Occipital lobe (tissue), 2 donors: ENCODE measurements around the gene TSPAN11. TPM values are rescaled to one million over a fixed set of nuclear protein-coding genes. Genes with fewer than 3 reads are reported as not detected.
A peak's percentile ranks its signal among the peaks of the same experiment; 100 is the strongest.
"Not testable (repeated sequence)": the region's sequence is repeated elsewhere in the genome, so short reads cannot be mapped to it uniquely, and the experiment has no call there.

Source experiments
- DNase-seq: peaks from one replicate; lab custom pipeline; 2025; lab: John Stamatoyannopoulos, UW
- total RNA-seq: library from RNA; depleted of rRNA; stranded (reverse); fragments of >200 nt; gene quantifications from one replicate; pipeline ENCODE4 v1.2.3, GENCODE V29; 2014

The TSPAN11 gene
- total RNA-seq, 1 donor from 2014 or later: 4.8 TPM

DNA sequence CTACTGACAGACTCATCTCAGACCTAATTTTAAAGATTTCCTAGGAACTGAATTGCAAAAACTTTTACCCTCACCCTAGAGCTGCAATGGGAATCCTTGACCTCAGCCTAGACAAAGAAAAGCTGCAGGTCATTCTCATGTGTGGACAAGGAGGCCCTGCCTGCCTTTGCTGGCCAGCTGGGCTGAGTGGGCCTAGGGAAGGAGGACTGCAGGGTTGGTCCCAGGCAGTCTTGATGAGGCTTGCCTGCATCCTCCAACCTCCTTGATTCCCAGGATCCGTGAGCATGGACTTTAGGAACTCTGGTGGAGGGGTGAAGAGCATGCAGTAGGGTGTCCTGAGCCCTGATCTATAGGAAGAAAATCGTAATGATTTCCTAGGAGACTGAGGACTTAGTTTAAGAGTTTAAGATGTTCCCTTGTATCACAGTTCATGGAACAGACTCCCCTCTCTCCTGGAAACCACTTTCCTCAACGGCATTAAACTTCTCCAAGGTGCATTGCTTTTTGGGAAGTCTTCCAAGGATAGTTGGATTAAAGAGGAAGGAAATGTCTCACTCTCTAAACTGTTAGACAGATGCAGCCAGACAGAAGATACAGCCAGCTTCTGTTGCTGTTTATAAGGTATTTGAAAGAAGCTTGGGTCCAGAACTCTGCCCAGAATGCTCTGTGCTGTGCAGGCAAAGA lies 91.7 kb downstream of the TSPAN11 start:
- no peak for DNase-seq

DNA sequence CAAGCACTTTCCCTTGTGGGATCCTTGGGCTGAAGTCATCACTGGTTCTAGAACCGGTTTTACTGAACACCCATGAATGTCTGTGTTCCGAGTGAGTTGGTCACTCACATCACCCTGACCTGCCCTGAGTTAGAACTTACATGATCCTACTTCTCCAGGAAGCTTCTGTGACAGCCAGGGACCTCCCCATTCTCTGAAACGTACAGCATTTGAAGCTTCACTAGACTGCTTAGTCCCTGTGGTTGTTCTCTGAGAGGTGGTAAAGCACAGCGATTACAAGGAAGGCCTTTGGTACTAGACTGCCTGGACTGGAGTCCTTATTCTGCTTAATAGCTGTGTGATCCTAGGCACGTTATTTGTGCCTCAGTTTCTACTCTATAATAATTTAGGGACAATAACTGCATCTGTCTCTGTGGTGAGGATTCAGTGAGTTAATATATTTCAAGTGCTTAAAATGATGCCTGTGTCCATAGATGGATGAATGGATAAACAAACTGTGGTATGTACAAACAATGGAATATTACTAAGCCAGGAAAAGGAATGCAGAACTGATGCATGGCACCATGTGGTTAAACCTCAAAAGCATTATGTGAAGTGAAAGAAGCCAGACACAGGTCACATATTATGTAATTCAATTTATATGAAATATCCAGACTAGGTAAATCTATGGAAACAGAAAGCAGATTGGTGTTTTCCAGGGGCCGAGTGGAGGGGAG lies 92.4 kb downstream of the TSPAN11 start:
- DNase-seq: no peak

DNA sequence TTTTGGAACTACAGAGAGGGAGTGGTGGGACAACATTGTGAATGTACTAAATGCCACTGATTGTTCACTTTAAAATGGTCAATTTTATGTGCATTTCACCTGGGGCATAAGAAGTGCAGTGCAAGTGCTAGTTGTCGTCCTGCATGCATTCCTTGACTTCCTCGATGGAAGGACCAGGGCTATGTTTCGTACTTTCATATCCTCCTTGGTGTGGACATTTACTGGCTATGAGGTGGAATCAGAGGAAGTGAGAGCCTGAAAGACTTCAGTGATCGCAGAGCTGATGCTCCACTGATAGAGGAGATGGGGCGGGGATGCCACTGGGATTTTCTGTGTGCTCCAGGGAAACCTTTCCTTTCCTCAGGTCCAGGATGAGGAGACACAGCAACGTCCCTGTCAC lies 93.0 kb downstream of the TSPAN11 start:
- DNase-seq: no peak

DNA sequence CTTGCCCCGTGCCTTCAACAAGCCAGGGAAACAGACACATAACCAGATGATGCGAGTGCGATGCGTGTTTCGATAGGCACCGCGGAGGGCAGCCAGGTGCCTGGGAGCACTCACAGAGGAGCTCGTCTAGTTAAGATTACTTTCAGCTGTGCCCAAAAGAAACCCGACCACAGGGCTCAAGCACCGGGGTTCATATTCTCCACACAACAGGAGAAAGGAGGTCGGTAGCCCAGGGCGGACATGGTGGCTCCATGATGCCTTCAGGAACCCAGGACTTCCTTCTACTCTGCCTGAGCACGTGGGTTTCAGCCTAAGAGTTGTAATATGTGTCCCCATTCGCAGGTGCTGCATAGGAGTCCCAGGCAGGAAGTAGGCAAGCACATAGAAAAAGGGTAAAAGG lies 93.4 kb downstream of the TSPAN11 start:
- no peak for DNase-seq

DNA sequence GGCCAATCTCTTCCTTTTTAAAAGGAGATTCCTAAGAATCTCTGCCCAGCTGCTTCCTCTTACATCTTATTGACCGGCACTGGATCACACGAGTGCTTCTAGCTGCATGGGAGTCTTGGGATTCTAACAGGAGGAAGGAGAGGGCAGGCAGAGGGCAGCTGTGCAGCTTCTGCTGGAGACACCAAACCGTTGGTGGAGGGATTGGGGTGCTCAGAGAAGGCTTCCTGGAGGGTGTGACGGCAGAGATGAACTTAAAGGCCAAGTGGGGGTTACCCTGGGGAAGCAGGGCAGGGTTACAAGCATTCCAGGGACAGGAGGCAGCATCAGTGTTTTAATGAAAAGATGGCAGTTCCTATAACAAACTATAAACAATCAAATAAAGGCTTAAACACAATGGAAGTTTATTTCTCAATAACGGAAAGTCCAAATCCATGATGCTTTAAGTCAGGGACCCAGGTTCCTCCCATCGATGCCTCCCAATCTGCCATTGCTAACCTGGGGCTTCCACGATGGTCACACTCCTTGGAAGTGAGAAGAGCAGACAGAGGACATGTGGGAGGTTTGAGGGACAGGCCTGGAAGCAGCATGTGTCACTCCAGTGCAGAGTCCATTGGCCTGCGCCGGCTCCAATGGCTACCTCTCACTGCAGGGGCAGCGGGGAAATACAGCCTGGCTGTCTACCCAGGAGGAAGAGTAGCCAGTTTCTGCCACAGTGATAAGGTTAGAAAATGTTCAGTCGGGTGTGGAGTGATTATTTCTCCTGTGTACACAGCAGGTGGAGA lies 94.0 kb downstream of the TSPAN11 start:
- DNase-seq: no peak

DNA sequence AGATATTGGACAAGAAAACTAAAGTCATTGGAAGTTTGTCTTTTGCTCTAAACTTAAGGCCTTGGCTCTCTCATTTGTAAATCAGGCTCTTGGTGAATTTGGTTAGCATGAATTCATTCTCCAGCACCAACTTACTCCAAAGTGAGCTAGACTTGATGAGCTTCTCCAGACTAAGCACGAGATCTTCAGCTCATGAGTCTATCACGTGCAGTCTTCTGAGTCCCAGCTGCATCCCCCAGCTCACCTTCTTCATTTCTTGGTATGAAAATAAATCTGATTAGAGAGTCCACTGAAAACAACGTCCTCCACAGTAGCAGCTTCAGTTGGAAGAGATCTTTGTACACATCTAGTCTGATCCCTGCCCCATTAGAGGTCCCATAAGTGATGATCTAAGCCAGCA lies 94.6 kb downstream of the TSPAN11 start:
- no peak for DNase-seq

DNA sequence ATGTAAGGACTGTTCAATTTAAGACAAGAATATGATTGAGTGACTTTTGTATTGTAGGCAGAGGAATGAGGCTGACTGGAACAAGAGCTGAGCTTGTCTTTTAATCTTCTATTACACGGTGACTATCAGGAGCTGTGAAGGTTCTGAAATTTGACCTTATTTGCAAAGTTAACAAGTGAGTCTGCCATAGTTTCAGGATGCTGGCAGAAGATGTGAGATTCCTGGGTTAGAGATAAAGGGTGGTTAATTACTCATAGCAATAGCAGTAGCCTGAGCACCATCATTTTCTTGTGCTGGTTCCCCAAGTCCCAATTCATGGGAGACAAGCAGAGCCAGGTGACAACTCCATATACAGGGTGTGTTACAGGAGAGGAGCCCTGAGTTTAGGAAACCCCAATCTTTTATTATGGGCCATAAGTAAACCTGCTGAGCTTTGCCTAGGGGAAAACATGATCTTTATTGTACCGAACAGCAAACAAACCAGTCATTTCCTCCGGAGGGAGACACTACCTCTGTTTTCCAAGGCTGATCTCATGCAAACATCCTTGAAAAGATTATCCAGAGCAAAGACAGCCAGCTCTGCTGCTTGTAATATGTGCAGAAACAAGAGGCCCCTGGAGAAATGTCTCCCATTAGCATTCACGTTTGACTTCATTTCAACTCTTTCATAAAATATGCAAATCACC lies 95.4 kb downstream of the TSPAN11 start:
- no peak for DNase-seq

DNA sequence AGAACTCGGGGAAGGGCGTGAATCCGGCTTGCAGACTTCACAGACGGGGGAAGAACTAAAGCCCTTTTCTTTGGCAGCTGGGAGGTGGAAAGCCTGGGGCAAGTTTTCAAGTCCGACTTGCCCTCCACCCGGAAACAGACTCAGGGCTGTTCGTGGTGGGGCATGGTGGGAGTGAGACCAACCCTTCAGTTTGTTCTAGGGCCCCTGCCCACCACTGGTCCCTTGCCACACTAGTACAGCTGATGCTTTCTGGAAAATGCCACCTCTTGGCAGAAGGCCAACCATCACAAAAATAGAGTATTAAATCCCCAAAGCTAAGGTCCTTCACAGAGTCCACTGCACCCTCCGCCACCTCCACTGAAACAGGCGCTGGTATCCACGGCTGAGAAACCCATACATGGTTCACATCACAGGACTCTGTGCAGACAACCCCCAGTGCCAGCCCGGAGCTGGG lies 96.8 kb downstream of the TSPAN11 start:
- DNase-seq: no peak

DNA sequence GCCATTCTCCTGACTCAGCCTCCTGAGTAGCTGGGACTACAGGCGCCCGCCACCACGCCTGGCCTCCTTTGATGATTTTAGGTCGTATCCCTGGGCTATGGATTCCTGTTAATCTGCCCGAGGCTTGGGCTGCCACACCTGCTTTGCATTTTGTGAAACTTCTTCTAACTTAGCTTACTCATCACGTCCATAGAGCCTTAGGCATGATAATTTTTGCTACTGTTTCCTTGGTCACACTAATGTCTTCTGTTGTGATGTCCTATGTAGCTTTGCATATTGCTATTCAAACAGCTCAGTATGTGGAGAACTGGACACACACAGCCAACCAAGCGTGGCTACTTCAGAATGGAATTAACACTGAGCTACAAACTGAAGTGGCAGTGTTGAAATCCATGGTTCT lies 99.7 kb downstream of the TSPAN11 start:
- no peak for DNase-seq

DNA sequence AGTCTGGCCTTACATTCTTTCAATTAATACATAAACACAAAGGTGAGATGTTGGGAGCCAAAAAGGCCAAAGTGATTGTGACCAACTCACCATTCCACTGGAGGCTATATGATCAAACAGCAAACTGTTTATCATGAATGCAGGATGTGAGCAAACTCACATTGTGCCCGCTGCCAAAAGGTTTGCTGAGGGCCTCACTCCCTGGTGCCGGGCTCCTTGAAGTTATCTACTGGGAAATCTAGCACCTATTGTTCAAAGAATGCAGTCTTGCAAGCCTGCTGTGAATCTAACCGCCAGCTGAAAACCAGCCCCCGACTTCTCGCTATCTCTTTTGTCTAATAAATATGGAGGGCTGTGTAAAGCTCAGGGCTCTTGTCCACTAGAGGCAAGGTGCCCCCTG lies 100.5 kb downstream of the TSPAN11 start:
- not testable (repeated sequence) for DNase-seq

DNA sequence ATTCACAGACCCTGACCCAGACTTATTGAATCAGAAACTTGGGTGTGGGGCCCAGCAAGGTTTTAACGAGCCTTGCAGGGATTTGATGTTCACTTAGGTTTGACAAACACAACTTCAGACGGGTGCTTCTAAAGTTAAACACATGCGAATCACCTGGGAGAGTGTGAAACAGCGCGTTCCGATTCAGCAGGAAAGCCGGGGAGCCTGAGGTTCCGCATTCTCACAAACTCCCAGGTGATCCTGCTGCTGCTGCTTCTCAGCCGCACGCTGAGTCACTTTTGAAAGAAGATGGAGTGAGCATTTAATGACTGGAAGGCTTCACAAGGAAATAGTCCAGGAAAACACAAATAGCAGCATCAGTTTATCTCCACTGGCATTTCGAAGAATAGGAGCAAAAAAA lies 102.9 kb downstream of the TSPAN11 start:
- DNase-seq: no peak

DNA sequence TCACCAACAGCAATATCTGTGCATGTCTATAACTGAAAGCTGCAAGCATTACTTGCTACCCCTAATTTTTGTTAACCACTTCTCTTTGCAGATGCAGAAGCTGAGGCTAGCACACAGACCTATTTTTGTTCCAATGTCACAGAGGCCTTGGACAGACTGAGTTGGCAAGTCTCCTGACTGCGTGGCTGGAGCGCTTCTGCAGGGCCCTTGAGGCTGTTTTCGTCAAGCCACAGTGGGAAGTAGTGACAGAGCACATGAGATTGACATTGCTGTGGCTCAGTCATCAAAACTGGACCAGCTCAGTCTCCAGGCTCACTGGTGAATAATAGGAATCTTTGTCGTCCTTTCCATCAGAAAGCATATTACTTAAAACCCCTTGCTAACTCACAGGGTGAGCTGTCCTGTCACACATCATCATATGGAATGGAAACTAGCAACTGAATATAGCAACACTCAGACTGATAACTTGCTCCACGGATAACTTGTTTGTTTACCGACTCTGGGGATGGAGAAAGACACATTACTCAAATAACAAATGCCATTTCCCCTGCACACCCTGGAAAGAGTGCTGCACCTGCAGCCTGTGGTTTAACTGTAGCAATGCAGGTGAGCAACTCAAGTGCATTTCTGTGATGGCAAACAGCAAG lies 103.5 kb downstream of the TSPAN11 start:
- DNase-seq: peak; percentile 5

DNA sequence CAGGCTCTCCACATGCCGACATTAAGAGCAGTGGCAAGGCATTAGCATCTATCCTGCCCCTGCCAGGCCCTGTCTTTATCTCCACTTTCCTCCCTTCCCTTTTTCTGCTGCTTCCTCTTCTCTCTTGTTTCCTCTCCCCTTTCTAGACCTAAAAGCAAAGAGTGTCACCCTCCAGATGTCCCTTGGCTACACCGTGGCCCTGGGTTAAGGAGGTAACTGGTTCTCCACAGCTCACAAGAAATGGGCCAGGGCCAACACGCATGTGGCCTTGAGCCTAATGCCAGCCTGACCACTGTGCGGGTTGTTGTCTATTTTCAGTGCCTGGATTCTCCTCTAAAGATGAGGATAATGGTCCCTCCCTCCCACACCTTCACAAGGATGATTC lies 105.4 kb downstream of the TSPAN11 start:
- no peak for DNase-seq

DNA sequence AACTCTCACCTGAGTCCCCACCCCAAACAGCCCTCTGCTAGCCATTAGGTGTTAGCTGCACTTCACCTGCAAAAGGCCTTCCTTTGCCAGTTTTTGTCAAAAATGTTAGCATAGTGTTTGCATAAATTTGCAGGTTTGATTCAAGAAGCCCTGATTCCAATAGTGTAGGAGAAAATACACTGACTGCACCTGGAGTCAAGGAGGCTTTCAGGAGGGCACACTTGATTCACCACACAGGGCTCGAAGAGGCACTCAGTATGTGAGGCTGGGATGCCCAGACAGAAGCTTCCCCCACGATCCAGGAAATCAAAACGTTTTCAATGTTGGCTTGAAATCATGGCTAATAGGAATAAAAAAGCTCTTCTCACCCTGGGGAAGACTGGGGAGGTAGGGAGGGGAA lies 106.6 kb downstream of the TSPAN11 start:
- DNase-seq: no peak

DNA sequence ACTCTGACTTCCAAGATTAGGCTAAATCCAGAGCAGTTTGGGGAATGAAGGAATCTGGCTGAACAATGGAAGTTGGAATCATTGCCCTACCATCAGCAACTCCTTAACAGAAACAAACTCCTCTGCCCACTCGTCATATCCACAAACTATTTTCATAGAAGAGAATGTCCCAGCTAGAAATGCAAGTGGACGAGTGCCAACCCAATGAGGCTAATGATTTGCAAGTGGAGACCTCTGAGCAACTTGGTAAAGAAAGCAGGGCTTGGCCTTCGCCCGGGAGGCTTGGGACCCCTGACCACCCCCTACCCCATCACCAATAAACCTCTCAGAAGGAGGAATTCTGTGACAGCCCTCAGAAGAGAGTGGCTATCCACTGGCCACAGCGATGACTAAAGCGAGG lies 107.1 kb downstream of the TSPAN11 start:
- no peak for DNase-seq

DNA sequence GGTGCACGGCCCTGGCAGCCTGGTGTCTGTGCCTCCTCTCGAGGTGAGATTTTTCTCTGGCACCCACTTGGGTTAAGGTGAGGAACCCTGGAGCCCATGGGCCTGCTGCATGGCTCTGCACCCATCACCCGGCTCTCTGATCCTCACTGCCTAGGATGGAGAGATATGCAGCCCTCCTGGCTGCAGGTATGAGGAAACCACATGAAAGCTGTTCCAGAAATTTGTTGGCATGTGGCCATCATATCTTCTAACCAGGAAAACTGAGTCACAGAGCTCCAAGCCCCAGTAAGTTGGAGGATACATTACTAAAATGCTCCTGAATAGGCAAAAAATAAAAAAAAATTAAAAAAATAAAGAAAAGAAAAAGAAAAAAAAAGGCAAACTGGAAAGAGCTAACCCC lies 107.8 kb downstream of the TSPAN11 start:
- no peak for DNase-seq

DNA sequence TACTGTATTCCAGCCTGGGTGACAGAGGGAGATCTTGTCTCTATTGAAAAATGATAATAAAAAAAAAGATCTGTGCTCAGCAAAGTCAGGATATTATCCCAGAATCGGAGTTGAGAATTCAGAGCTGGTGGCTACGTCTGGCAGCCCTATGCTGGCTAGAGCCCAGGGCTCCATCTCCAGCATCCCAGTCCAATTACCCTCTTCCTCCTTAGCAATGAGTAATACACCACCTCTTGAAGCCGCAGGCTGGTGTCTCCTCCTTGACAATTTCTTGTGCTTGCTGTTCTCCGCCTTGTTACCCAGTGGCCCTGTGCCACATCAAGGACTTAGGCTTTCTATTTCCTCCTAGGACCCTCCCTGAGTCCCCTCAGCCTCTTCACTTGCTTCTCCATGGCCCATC lies 108.7 kb downstream of the TSPAN11 start:
- DNase-seq: no peak

DNA sequence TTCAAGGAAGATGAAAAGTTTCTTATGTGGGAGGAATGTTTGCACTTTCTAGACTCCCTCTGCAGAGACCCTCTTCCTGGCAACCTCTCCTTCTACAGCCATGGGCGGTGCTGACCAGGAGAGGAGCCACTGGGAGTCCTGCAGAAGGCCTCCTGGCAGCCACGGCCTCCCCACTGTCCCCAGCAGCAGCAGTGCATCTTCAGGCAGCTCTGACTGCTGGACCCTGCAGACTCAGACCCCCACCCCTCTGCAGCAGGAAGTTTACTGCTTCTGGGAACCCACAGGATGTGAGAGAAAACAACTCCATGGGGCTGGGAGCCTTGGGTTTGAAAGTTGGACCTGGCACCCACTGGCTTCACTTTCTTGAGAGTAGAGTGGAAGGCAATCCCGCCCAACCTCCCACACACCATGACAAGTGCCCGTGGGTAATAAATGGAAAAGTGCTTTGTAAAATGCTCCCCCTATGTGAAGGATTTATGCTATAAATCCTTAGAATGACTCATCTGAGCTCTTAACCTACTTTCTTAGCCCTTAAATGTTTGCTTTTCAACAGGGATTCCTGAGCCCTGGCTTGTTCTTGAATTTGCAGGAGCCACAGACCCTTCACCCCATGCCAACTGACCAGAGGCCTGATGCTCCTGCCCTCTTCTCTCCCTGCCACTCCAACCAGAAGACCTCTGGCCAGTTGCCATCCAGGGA lies 109.6 kb downstream of the TSPAN11 start:
- DNase-seq: no peak

DNA sequence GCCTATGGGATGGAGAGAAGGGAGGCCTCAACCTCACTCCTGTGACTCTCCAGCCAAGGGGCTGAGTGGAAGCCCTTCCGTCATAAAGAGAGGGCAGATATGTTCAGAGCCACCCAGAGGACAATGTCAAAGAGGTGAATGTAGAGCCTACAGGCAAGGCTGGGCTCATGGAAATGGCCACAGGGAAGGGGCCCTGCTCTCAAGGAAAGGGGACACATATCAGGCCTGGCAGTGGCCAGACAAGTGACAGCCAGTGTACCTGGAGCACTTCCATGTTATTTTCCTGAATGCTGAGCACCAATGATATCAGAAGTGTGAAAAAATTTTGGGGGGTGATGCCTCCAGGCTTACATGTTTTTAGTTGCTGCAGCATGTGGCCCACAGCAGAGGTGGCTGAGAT lies 110.5 kb downstream of the TSPAN11 start:
- DNase-seq: no peak

DNA sequence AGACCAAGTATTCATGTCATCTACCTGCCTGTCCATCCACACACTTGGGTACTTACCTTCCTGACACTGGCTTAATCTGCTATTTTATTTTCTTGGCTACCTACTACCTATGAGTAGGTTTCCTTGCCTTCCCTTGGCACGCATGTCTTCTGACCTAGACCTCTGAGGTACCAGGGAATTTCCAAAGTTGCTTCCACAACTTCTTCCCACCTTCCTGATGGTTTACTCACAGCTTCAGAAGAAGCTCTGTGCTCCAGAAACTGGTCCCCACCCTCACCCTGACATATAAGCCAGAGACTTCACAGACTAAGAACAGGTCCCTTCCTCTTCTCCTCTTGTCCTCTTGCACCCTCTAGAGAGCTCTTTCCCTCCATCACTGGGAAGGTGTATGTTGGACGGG lies 111.4 kb downstream of the TSPAN11 start:
- DNase-seq: no peak

DNA sequence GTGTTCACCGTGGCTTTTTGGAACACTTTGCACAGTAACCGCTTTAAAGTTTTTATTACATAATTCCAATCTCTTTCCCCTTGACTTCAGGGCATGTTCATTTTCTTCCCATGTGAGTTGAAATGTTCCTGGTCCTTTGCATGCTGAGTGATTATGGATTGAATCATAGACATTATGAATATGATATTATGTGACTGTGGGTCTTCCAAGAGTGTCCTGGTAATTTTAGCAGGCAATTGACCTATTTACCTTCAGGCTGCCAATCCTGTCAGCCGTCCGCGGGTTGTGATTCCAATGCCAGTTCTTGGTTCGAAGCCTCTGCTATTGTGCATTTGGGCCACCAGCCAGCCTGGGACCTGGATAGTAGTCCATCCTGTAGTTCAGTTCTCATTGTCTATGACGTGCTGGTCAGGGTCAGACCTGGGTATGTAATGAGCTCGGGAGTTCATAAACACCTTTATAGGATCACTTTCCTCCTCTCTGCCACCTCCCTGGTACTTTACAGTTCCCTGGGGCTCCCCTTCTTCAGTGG lies 114.6 kb downstream of the TSPAN11 start:
- DNase-seq: no peak
